Endothelial cell of hepatic sinusoid (primary cell): ENCODE measurements around the gene OR2V1.
"Not testable (repeated sequence)": the region's sequence is repeated elsewhere in the genome, so short reads cannot be mapped to it uniquely, and the experiment has no call there.

ENCODE experiments used
- in situ Hi-C: cut with HindIII; loops from 2 replicates; pipeline ENCODE4 v1.10.0; 2017; ENCODE audit warnings: low sequenced_read_pairs

OR2V1 gene

GRCh38 chr5:181130832-181131496, at the start of gene OR2V1:
OR2V1 (minus strand) TSS chr5:181131169; CDS start chr5:181125304, 5,865 bp downstream.
- in situ Hi-C loops: no loop called here

DNA sequence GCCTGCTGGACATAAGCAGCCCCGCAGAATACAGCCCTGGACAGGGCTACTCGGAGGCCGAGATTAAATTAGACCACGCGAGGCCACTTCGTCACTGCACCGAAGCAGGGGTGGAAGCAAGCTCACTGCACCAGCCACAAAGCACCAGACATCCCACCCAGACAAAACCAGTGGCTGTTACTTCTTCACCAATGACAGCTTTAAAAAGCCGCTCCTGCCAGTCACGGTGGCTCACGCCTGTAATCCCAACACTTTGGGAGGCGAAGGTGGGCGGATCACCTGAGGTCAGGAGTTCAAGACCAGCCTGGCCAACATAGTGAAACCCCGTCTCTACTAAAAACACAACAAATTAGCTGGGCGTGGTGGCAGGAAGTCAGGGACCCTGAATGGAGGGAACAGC, 46.6 kb upstream of the OR2V1 start:
- in situ Hi-C loops: not testable (repeated sequence)

DNA sequence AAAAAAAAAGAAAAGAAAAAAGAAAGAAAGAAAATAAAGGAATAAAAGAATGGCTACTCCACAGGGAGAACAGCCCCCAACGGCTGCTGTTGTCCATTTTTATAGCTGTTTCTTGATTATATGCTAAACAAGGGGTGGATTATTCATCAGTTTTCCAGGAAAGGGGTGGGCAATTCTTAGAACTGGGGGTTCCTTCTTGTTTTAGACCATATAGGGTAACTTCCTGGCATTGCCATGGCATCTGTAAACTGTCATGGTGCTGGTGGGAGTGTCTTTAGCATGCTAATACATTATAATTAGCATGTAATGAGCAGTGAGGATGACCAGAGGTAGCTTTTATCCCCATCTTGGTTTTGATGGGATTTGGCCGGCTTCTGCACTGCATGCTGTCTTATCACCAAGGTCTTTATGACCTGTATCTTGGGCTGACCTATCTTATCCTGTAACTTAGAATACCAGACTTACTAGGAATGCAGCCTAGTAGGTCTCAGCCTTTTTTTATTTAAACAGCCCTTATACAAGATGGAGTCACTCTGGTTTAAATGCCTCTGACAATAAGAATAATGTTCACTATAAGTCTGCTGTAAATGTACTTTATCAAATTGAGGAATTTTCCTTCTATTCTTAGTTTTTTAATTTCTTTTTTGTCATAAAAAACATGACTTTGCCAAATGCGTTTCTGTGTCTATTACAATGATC, 45.4 kb upstream of the OR2V1 start:
- in situ Hi-C loops: no loop called here

DNA sequence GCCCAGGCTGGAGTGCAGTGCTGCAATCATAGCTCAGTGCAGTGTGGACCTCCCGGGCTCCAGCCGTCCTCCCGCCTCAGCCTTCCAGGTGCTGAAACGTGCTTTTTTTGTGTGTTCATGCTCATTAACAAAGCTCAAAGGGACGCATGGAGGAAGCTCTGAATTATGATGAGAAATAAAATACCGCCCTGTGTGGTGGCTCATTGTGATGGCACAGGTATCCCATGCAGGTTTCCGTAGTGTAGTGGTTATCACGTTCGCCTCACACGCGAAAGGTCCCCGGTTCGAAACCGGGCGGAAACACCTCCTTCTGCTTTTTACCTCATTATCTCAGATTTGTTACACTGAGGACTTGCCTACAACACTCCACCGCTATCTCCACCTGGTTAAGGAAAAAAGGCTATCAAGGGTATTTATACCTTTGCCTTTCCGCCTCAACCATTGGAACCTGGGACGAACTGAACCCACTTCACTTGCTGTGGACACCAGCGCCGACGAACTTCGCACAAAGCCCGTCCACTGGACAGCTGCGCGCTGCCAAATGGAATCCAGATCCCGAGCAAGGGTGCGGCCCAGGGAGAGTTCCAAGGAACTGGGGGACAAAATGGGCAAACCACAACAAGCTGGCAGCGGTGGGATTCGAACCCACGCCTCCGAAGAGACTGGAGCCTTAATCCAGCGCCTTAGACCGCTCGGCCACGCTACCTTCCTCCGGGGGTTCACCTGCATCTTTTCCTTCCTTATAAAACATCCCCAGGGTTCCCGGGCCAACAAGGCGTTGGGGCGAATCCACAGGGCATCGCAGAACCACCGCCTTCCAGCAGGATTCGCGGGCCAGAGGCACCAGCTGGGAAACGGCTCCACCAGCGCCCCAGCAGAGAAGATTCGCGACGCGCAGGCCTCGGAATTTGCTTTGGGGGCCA, 42.7 kb upstream of the OR2V1 start:
- in situ Hi-C loops: no loop called here

- in situ Hi-C loops: no loop called here
Observed at GRCh38 chr5:181173027-181173419, 42.1 kb upstream of the OR2V1 start.

- in situ Hi-C loops: no loop called here
Observed at GRCh38 chr5:181171782-181172181, 40.8 kb upstream of the OR2V1 start.

DNA sequence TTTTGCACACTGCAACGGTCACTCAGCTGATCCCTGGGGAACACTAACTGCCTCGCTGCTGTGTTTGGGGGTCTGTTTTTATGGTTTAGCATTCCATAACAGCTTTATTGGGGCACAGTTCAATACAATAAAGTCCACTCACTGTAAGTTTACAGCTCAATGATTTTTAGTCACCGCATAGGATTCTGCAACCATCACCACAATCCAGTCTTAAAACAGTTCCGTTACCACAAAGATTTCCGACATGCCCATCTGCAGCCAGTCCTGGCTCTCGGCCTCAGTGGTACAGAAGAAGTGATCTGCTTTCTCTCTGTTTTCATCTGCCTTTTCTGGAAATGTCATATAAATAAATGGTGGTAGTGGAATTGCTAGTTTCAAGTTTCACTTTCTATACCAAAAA, 40.0 kb upstream of the OR2V1 start:
- in situ Hi-C loops: no loop called here

GRCh38 chr5:181170237-181170825, 39.4 kb upstream of the OR2V1 start:
- in situ Hi-C loops: no loop called here

- in situ Hi-C loops: not testable (repeated sequence)
Observed at GRCh38 chr5:181169459-181170236, 38.7 kb upstream of the OR2V1 start.

DNA sequence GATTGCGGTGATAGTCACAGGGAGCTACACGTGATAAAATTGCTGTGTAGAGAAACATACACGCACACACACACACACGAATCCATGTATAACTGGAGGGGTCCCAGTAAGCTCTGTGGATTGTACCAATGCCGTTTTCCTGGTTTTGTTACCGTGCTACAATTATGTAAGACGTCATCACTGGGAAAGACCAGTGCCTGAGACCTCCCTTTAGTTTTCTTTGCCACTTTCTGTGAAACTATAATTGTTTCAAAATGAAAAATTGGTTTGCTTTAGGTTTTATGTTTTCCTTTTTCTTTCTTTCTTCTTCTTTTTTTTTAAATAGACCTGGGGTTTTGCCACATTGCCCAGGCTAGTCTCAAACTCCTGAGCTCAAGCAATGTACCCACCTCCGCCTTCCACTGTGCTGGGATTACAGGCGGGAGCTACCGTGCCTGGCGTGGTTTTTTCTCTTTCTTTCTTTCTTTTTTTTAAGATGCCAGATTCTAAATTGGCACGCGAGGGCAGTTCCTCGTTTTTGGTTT, 37.7 kb upstream of the OR2V1 start:
- in situ Hi-C loops: no loop called here

DNA sequence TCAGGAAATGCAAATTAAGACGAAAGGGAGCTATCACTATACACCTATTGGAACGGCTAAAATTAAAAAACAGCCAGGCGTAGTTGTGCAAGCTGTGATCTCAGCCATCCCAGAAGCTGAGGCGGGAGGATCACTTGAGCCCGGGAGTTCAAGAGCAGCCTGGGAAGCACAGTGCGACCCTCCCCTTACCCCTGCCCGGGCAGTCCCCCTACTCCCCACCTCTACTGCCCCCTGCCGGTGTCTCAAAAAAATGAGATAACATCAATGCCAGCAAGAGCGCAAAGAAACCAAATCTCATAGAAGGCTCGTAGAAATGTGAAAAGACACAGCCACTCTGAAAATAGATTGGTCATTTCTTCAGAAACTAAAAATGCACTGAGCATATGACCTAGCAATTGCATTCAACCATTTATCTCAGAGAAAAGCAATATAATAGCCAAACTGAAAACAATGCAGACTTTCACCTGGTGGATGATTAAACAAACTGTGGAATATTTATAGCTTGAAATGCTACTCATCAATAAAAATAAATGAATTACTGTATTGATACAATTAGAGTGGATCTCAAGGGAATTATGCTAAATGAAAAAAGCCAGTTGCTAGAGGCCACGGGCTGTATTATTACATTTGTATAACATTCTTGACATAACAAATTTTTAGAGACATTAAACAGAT, 37.0 kb upstream of the OR2V1 start:
- in situ Hi-C loops: no loop called here

DNA sequence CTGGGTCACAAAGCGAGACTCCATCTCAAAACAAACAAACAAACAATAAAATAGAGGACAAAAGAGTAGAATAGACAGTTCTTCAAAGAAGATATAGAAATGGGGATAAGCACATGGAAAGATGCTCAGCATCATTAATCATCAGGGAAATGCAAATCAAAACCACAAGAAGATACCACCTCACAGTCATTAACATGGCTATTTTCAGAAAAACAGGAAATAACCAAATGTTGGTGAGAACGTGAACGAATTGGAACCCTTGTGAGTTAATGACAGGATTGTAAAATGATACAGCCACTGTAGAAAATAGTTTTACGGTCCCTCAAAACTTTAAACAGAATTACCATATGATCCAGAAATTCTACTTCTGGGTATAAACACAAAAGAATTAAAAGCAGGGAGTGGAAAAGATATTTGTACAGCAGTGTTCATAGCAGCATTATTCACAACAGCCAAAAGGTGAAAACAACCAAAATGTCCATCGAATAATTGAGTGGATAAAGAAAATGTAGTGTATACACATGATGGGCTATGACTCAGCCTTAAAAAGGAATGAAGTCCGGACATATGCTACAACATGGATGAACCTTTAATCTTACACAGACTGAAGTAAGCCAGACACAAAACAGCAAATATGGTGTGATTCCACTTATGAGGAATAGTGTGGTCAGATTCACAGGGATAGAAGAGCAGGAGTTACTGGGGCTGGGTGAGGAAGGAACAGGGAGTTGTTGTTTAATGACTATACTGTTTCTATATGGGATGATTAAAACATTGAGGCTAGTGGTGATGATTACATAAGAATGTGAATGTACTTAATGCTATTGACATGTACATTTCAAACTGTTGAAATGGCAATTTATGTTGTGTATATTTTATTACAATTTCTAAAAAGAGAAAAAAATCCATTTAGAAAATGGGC, 36.1 kb upstream of the OR2V1 start:
- in situ Hi-C loops: no loop called here

- in situ Hi-C loops: no loop called here
Observed at GRCh38 chr5:181164076-181164952, 33.3 kb upstream of the OR2V1 start.

DNA sequence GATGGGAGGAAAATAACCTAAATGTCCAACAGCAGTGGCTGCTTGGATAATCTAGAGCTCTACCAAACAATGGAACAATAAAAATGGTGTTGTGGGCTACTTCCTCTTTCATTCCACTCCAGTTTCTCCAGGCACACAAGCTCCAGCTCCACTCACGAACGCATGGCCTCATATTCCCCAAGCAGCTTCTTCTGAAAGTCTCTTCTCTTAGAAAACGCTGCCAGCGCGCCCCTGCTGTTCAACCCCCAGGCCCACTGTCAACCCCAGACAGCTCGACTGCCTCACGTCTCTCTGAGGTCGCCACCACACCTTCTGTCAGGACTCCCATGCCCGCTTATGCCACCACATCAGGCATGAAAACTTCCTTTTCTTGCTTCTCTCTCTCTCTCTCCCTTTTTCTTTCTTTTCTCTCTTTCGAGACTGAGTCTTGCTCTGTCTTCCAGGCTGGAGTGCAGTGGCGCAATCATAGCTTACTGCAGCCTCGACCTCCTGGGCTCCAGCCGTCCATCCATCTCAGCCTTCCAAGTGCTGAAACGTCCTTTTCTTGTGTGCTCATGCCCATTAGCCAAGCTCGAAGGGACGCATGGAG, 32.6 kb upstream of the OR2V1 start:
- in situ Hi-C loops: no loop called here

DNA sequence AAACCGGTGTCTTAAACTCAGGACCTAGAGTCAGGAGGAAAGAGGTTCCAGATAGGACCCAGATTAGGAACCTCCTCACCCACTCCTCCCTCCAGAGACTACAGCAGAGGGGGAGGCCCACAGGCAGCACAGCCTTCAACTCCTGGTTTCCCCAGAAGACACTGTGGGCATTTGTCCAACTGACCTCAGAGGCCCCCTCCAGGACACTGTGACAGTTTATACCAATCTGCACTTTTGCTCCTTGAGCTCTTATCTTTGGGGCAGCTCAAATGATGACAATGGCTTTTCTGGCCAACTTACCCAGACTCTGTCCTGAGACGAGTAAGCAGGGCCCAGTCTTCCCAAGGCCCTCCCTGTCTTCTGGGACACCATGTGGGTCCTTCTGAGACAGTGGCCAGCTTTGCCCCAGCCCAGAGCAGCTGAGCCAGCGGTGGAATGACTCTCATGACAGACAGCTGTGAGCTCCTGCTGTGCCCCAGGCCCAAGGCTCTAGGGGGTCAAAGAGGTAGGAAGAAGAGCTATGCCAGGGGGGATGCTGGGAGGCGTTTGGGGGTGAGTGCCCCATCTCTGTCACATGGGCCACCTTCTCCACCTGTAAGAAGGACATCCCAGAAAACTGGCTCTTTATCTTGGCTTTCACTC, 30.7 kb upstream of the OR2V1 start:
- in situ Hi-C loops: no loop called here

DNA sequence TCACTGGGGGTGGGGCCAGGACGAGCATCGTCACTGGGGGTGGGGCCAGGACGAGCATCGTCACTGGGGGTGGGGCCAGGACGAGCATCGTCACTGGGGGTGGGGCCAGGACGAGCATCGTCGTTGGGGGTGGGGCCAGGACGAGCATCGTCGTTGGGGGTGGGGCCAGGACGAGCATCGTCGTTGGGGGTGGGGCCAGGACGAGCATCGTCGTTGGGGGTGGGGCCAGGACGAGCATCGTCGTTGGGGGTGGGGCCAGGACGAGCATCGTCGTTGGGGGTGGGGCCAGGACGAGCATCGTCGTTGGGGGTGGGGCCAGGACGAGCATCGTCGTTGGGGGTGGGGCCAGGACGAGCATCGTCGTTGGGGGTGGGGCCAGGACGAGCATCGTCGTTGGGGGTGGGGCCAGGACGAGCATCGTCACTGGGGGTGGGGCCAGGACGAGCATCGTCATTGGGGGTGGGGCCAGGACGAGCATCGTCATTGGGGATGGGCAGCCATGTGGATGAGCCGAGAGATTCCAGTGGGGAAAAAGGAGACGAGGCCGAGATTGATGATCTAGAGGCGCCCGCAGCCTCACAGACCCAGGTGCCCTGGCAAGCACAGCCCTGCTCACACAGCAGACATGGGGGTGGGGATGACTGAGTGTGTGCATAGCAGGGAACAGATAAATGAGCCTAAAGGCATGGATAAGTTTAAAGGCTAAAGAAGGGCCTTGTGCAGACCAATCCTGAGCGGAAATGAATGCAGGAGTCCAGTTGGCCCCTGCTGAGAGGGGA, 30.0 kb upstream of the OR2V1 start:
- in situ Hi-C loops: not testable (repeated sequence)
